Inflammatory macrophage (primary cell): ENCODE results near the gene TMEM198.

Experiments
- DNase-seq, 2 donors: peaks; one replicate each; pipeline ENCODE4 v3.0.0-alpha.2; 2020 to 2022

TMEM198 gene

GRCh38 chr2:219563271-219563928 is 19.6 kb downstream of the TMEM198 start:
- no peak for DNase-seq

- DNase-seq: no peak
Observed at GRCh38 chr2:219565130-219566080, 21.6 kb downstream of the TMEM198 start.

- DNase-seq: no peak
Observed at GRCh38 chr2:219566640-219567039, 22.8 kb downstream of the TMEM198 start.

- no peak for DNase-seq
Observed at GRCh38 chr2:219567131-219567530, 23.3 kb downstream of the TMEM198 start.

GRCh38 chr2:219567791-219568361 is 24.0 kb downstream of the TMEM198 start:
- DNase-seq: no peak

- no peak for DNase-seq
Observed at GRCh38 chr2:219569041-219569440, 25.2 kb downstream of the TMEM198 start.

GRCh38 chr2:219569635-219570034 is 25.8 kb downstream of the TMEM198 start:
- DNase-seq: no peak

- DNase-seq: no peak
Observed at GRCh38 chr2:219570194-219570923, 26.5 kb downstream of the TMEM198 start.

- no peak for DNase-seq
Observed at GRCh38 chr2:219570924-219571310, 27.1 kb downstream of the TMEM198 start.

GRCh38 chr2:219571311-219572236 is 27.7 kb downstream of the TMEM198 start, which contains the start of gene OBSL1:
Gene OBSL1 (minus strand): TSS chr2:219571539. CDS start chr2:219571232, 307 bp downstream.
- DNase-seq: peak in 1 of 2 donors; percentile 16

GRCh38 chr2:219572237-219573001 is 28.6 kb downstream of the TMEM198 start, which contains the start of gene INHA:
Gene INHA (plus strand): TSS chr2:219572310. CDS start chr2:219572375, 65 bp downstream.
- DNase-seq: no peak

- DNase-seq: no peak
Observed at GRCh38 chr2:219573166-219573565, 29.3 kb downstream of the TMEM198 start.

- no peak for DNase-seq
Observed at GRCh38 chr2:219574484-219575311, 30.9 kb downstream of the TMEM198 start.

- no peak for DNase-seq
Observed at GRCh38 chr2:219575566-219576504, 32.0 kb downstream of the TMEM198 start.

- DNase-seq: no peak
Observed at GRCh38 chr2:219576505-219577388, 32.9 kb downstream of the TMEM198 start.

- peak; percentile 36 to 77 for DNase-seq
Observed at GRCh38 chr2:219578811-219579613, 35.2 kb downstream of the TMEM198 start.
